GM19397 (cell line): ENCODE data around the gene ARPP19.
"Not testable (repeated sequence)": the region's sequence is repeated elsewhere in the genome, so short reads cannot be mapped to it uniquely, and the experiment has no call there.

ENCODE experiments used
- ATAC-seq: cut with Tn5 transposase; IDR thresholded peaks from one replicate; pipeline ENCODE4 v1.9.1; 2021; ENCODE audit warnings: mild to moderate bottlenecking, moderate library complexity; ENCODE audit not compliant: unreplicated experiment

The ARPP19 gene

GRCh38 chr15:52568601-52569585 lies at the start of gene ARPP19:
ARPP19 (minus strand) TSS chr15:52569030; CDS start chr15:52568892, 138 bp downstream.
- peak; percentile 72 for ATAC-seq

- no peak for ATAC-seq
These were observed 48.2 kb upstream of the ARPP19 start for GRCh38 chr15:52617026-52617425.

- ATAC-seq: no peak
These were observed 46.5 kb upstream of the ARPP19 start for GRCh38 chr15:52615302-52615701.

GRCh38 chr15:52609593-52609992 lies 40.8 kb upstream of the ARPP19 start:
- no peak for ATAC-seq

- no peak for ATAC-seq
These were observed 15.6 kb upstream of the ARPP19 start for GRCh38 chr15:52584414-52584813.

- ATAC-seq: no peak
These were observed 11.0 kb upstream of the ARPP19 start for GRCh38 chr15:52579852-52580251.

- no peak for ATAC-seq
These were observed 7.9 kb upstream of the ARPP19 start for GRCh38 chr15:52576692-52577091.

- ATAC-seq: not testable (repeated sequence)
These were observed 6.7 kb upstream of the ARPP19 start for GRCh38 chr15:52575573-52575972.

- no peak for ATAC-seq
These were observed 6.2 kb upstream of the ARPP19 start for GRCh38 chr15:52575072-52575471.

- not testable (repeated sequence) for ATAC-seq
These were observed 5.8 kb upstream of the ARPP19 start for GRCh38 chr15:52574623-52575022.

- ATAC-seq: peak; percentile 19
These were observed 794 bp downstream of the ARPP19 start for GRCh38 chr15:52567871-52568600.

GRCh38 chr15:52566889-52567288 lies 1.9 kb downstream of the ARPP19 start:
- no peak for ATAC-seq

GRCh38 chr15:52565417-52566358 lies 3.1 kb downstream of the ARPP19 start:
- ATAC-seq: not testable (repeated sequence)

- ATAC-seq: no peak
These were observed 5.2 kb downstream of the ARPP19 start for GRCh38 chr15:52563501-52564060.

- no peak for ATAC-seq
These were observed 9.3 kb downstream of the ARPP19 start for GRCh38 chr15:52559575-52559974.

GRCh38 chr15:52559022-52559421 lies 9.8 kb downstream of the ARPP19 start:
- ATAC-seq: no peak

GRCh38 chr15:52558196-52558595 lies 10.6 kb downstream of the ARPP19 start:
- ATAC-seq: peak; percentile 70

- ATAC-seq: no peak
These were observed 11.6 kb downstream of the ARPP19 start for GRCh38 chr15:52557274-52557641.

- no peak for ATAC-seq
These were observed 12.1 kb downstream of the ARPP19 start for GRCh38 chr15:52556524-52557273.

- no peak for ATAC-seq
These were observed 16.5 kb downstream of the ARPP19 start for GRCh38 chr15:52552303-52552702.
